Activated CD4-positive, alpha-beta T cell treated with anti-CD3 and anti-CD28 coated beads, Interleukin-10, Interleukin-2, amounts not matched to agents 100 ng/mL and 50 ng/mL, durations not matched to agents 16 hours and 8 hours (primary cell): ENCODE results near the gene TTC5.
"Not testable (repeated sequence)": the region's sequence is repeated elsewhere in the genome, so short reads cannot be mapped to it uniquely, and the experiment has no call there.

ENCODE experiments used
- DNase-seq: peaks from one replicate; pipeline ENCODE4 v3.0.0-alpha.2; 2020

Gene TTC5, protein sequence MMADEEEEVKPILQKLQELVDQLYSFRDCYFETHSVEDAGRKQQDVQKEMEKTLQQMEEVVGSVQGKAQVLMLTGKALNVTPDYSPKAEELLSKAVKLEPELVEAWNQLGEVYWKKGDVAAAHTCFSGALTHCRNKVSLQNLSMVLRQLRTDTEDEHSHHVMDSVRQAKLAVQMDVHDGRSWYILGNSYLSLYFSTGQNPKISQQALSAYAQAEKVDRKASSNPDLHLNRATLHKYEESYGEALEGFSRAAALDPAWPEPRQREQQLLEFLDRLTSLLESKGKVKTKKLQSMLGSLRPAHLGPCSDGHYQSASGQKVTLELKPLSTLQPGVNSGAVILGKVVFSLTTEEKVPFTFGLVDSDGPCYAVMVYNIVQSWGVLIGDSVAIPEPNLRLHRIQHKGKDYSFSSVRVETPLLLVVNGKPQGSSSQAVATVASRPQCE

DNA sequence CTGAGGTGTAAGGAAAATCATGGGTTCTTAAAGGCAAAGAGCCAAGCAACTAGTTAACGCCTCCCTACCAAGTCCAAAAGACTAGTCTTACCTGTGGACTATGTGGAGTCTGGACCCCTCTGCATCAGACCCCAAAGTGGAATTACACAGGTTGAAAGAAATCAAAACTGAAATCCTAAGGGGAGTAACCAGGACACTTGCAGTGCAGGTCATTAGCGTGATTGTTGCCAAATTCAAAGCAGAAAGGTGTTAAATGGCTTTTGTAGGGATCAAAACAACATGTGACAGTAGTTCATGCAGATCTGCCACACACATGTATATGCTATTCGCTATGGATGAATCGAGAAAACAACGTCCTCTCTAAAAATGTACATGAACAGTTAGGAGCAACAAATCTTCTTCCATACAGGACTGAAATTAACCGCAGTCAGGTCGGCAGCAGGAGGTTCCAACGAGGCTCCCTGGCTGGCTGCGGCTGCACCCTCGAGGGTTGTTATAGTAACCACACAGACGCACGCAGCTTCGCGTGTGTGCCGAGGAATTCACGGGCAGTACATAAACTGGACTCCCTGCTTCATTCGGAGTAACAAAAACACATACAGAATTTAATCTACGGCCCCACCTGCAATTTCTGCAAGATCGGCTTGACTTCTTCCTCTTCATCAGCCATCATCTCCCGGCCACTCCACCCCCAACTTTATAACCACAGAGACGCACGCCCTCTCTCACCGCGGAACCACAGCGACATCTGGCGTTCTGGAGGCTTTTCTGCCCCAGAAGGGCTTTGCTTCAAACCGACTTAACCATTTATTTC, at the start of gene TTC5:
TSS of gene TTC5 (minus strand) at position 687 of the 814 bp plus-strand sequence. CDS start at position 673, 14 bp downstream.
- peak; percentile 88 for DNase-seq

GRCh38 chr14:20350860-20351259, 45.1 kb upstream of the TTC5 start:
- no peak for DNase-seq

DNA sequence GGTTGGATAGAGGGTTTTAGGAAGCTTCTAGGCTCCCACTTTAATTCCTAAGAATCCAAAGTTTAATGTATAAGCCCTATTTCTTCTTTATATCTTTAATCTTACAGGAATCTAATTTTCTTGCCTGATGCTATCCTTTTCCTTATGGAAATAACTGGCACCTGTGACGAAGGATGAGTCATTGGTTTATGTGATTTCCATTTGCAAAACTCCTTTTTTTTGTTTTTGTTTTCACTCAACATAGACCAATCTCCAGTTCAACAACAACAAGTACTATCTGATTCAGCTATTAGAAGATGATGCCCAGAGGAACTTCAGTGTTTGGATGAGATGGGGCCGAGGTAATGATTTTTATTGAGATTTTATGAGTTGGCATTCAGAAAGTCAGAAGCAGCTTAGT, 44.5 kb upstream of the TTC5 start:
- DNase-seq = no peak

- no peak for DNase-seq
These were observed 42.0 kb upstream of the TTC5 start for GRCh38 chr14:20347747-20348146.

GRCh38 chr14:20346713-20347112, 41.0 kb upstream of the TTC5 start:
- DNase-seq = no peak

DNA sequence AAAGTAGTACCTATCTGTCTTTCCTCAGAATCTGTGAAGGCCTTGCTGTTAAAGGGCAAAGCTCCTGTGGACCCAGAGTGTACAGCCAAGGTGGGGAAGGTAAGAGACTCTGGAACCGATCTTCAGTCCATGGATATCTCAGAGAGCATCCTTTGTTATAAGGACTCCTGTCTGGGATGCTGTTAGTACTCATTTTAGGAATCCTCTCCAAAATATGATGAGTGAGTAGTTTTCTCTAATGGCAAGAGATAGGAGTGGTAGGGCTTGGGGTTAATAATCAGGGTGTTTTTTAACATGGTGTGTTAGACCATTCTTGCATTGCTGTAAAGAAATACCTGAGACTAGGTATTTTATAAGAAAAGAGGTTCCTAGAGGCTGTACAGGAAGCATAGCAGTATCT, 39.6 kb upstream of the TTC5 start:
- DNase-seq = no peak

- DNase-seq = no peak
These were observed 38.1 kb upstream of the TTC5 start for GRCh38 chr14:20343862-20344220.

GRCh38 chr14:20343092-20343861, 37.5 kb upstream of the TTC5 start, which contains the start of gene PARP2:
Gene PARP2 (plus strand): TSS chr14:20343635. CDS start chr14:20343642, 7 bp downstream.
- peak; percentile 100 for DNase-seq

DNA sequence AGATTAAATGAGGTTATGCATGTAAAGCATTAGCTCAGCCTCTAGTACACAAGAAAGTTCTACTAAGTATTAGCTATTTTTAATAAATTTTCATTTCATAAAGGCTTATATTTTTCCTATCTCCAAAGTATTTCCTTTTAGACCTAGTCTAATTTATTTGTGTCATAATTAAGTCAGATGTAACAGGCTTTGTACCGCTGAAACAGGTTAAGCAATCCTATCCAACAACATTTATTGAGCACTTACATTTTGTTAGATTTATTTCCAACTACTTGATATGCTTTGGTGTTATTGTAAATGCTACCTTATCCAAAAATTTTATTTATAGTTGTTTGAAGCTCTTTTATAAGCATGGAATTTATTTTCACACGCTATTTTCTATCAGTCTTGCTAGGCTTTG, 35.9 kb upstream of the TTC5 start:
- no peak for DNase-seq

DNA sequence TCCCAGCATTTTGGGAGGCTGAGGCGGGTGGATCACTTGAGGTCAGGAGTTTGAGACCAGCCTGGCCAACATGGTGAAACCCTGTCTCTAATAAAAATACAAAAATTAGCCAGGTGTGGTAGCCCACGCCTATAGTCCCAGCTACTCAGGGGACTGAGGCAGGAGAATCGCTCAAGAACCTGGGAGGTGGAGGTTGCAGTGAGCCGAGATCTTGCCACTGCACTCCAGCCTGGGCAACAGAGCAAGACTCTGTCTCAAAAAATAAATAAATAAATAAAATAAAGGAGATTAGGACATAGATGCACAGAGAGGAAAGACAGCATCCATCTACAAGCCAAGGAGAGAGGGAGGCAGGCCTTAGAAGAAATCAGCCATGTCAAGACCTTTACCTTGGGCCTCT, 35.3 kb upstream of the TTC5 start:
- not testable (repeated sequence) for DNase-seq

DNA sequence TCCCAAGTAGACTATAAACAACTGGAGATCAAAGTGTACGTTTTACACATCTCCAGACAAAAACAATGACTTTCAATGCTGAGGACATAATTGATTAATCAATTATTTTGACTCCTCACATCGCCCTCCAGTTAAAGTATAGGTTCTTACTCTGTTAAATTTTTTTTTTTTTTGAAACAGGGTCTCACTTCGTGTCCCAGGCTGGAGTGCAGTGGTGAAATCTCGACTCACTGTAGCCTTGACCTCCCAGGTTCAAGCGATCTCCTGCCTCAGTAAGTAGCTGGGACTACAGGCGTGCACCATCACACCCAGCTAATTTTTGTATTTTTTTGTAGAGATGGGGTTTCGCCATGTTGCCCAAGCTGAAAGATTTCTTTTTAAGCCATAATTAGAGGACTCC, 28.3 kb upstream of the TTC5 start:
- DNase-seq = no peak

DNA sequence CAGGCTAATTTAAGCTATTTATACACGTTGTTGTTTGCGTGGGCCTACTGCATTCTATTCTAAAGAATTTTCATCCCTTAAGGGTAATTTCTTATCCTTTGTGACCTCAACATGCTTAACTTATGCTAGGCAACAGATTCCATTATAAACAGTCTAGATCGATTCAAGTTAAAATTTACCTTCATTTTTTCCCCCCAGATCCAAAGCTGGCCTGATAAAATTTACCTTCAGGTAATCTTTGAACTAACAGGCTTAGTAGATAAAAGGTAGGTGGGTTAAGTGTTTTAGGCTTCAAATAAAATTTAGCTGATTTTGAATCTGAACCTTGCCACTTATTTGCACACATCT, 27.7 kb upstream of the TTC5 start:
- DNase-seq = no peak

GRCh38 chr14:20332788-20333493, 27.2 kb upstream of the TTC5 start, which contains the start of gene CCNB1IP1:
Gene CCNB1IP1 (minus strand): TSS chr14:20333279. CDS start chr14:20316523, 16,756 bp downstream.
- peak; percentile 91 for DNase-seq

- no peak for DNase-seq
These were observed 26.7 kb upstream of the TTC5 start for GRCh38 chr14:20332431-20332787.

GRCh38 chr14:20331053-20331613, 25.4 kb upstream of the TTC5 start:
- peak; percentile 25 for DNase-seq

- no peak for DNase-seq
These were observed 23.6 kb upstream of the TTC5 start for GRCh38 chr14:20329355-20329754.

GRCh38 chr14:20328705-20329104, 23.0 kb upstream of the TTC5 start:
- DNase-seq = no peak

GRCh38 chr14:20327005-20327869, 21.5 kb upstream of the TTC5 start:
- DNase-seq = peak; percentile 75

- no peak for DNase-seq
These were observed 12.0 kb upstream of the TTC5 start for GRCh38 chr14:20317720-20318119.

GRCh38 chr14:20314026-20314425, 8.3 kb upstream of the TTC5 start:
- DNase-seq = no peak

DNA sequence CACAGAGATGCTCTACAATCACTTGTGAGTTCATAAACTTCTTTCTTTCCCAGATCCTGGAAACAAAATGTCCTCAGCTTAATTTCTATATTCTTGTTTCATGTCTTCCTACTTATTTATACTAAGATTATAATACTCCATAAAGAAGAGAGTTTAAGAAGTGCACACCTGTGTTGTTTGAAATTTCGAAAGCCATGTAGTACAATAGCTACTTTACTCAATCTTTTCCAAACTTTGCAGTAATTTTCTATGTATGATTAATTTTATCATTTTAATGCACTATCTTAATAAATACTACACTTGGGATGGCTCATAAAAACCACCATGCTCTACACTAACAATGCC, 300 bp upstream of the TTC5 start:
- no peak for DNase-seq
